ENCODE measurements around the gene FAM181A. TPM values are rescaled to one million over a fixed set of nuclear protein-coding genes. Genes with fewer than 3 reads are reported as not detected.

Gene FAM181A
- polyA plus RNA-seq, 3 donors = not detected

DNA sequence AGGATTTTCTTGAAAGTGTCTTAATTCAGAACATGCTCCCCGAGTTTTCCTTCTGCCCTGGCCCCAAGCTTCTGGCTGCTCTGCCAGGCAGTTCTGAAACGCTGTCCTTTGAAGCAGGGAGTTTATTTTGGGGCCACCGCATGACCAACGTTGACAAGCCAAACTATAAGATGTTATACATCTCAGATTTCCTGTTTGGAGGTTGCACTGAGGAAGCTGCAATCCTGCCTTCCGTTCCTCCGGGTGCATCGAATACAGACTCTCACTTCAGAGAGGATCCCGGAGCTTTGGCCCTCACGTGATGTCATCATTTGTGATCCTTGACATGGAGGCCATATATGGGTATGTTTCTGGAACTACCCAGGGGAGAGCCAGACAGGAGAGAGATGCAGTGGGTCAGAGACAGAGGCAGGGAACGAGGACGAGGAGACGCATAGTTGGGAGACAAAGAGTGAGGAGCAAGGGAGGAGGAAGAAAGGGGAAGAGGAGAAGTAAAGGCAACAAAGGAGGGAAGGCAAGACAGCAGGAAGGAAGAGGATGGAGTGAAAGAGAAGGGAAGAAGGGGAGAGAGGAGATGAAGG is 49.4 kb downstream of the FAM181A start, which contains the start of gene ASB2:
Gene ASB2 (minus strand): TSS at position 94 of the 581 bp plus-strand sequence. CDS start 12,031 bp downstream, outside the sequence.
- DNase-seq (ENCODE audit: low read depth in 3 of 3, low spot score in 2 of 3) = no peak

DNA sequence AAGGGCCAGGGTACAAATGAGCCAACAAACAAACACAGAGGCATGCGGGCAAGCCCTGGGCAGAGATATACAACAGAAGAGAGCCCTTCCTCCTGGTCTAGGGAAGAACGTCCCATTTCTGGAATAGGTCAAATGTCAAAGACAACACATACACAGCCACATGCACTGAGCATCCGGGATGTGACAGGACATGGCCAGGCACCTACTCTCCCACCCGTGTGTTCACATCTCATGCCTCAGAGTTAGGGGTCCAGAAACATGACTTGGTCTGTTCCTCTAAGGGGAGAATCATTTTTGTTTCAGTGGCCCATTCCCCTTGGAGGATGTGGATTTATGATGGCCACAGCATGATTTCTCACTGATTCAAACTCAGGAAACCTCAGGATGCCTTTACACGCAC is 50.0 kb downstream of the FAM181A start:
- DNase-seq (ENCODE audit: low read depth in 3 of 3, low spot score in 2 of 3) = no peak

DNA sequence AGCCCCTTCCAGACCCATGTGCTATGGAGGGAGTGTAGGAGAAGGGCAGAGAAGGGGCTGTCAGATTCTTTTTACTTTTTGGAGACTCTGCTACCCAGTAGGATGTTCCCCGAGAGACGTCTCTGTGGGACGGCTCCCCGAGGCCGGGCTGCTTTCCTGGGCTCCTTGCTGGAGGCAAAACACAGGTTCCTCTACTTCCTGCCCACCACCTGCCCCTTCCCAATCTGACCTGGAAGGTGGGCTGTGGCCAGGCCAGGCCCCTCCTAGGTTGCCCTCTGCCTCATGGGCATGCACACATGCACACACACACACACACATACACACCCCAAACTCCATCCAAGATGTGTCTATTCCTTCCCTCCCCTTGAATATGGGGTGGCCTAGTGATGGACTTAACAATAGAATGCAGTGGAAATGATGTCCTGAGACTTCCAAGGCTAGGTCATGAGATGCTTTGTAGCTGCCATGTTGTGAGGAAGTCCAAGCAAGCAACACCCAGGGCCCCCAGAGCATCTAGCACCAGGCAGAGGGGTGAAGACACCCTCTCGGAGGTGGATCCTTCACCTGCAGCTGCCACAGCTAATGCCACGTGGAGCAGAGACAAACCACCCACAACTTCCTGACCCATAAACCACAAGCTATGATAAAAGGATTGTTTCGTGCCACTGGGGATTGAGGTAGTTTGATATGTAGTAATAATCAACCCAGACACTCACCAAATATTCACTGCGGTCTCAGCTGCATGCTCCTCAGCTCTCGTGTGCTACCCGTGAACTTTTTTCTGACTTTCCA is 50.8 kb downstream of the FAM181A start:
- no peak for DNase-seq (ENCODE audit: low read depth in 3 of 3, low spot score in 2 of 3)

DNA sequence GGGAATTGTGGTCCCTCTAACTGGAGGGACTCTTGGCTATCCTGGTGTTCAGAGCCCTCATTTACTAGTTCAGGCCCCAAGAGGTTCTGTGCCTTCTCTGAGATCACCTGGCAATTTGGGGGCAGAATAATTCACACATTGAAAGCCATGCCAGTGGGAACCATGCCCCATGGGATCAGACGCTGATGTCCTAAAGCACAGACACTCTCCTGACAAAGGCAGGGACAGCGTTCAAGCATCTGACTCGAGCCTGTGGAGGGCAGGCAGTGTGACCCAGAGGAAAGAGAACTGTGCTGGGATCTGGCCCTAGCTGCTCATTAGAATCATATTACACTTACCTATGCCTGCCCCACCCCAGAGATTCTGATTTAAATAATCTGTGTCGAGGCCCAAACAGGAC is 51.6 kb downstream of the FAM181A start:
- DNase-seq (ENCODE audit: low read depth in 3 of 3, low spot score in 2 of 3) = no peak

Other genes with a start within 250 kb of the FAM181A start
- 1 to 10 TPM; 1.1 to 1.4 (median 1.1) TPM for gene PRIMA1, start 138.9 kb upstream of the FAM181A start, polyA plus RNA-seq (ENCODE audit: insufficient read length in 3 of 3)
- under 1 TPM; 0.24 to 0.42 (median 0.24) TPM for gene ASB2, start 49.2 kb downstream of the FAM181A start, polyA plus RNA-seq (ENCODE audit: insufficient read length in 3 of 3)
- not detected for gene CCDC197, start 70.0 kb downstream of the FAM181A start, polyA plus RNA-seq (ENCODE audit: insufficient read length in 3 of 3)
- 1 to 10 TPM; 4.3 to 5.0 (median 4.6) TPM for gene OTUB2, start 99.0 kb downstream of the FAM181A start, polyA plus RNA-seq (ENCODE audit: insufficient read length in 3 of 3)
- 100 to 1,000 TPM; 186 to 197 (median 193) TPM for gene DDX24, start 153.9 kb downstream of the FAM181A start, polyA plus RNA-seq (ENCODE audit: insufficient read length in 3 of 3)
- gene IFI27L1, start 154.0 kb downstream of the FAM181A start, polyA plus RNA-seq (ENCODE audit: insufficient read length in 3 of 3) = 10 to 100 TPM; 21.7 to 25.4 (median 22.9) TPM
- 1 to 10 TPM; 4.2 to 7.4 (median 6.4) TPM for gene IFI27, start 183.4 kb downstream of the FAM181A start, polyA plus RNA-seq (ENCODE audit: insufficient read length in 3 of 3)
- 10 to 100 TPM; 17.7 to 25.7 (median 24.2) TPM for gene IFI27L2, start 202.3 kb downstream of the FAM181A start, polyA plus RNA-seq (ENCODE audit: insufficient read length in 3 of 3)
- gene PPP4R4, start 247.0 kb downstream of the FAM181A start, polyA plus RNA-seq (ENCODE audit: insufficient read length in 3 of 3) = under 1 TPM; 0.18 to 0.32 (median 0.22) TPM